ENCODE results near the gene CRTAP.

The CRTAP gene

DNA sequence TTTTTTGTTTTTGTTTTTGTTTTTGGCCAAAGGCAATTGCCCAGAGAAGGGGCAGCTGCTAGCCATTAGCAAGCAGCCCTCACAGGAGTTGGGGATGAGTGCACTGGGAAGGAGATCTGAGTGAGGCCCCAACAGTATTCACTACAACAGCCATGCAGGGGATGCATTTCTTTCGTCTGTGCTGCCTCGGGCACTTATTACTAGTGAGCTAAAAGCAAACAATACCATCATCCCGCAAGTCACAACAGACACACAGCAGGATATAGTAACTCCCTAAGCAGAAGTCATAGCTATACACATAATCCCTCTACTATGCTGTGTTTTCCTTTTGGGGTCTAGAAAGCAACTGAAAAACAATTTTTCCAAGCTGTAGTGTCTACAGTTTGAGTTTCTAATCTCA lies 27.2 kb downstream of the CRTAP start:
- no peak for DNase-seq (ENCODE audit: low spot score)
- TF ChIP-seq, protein P1, sequence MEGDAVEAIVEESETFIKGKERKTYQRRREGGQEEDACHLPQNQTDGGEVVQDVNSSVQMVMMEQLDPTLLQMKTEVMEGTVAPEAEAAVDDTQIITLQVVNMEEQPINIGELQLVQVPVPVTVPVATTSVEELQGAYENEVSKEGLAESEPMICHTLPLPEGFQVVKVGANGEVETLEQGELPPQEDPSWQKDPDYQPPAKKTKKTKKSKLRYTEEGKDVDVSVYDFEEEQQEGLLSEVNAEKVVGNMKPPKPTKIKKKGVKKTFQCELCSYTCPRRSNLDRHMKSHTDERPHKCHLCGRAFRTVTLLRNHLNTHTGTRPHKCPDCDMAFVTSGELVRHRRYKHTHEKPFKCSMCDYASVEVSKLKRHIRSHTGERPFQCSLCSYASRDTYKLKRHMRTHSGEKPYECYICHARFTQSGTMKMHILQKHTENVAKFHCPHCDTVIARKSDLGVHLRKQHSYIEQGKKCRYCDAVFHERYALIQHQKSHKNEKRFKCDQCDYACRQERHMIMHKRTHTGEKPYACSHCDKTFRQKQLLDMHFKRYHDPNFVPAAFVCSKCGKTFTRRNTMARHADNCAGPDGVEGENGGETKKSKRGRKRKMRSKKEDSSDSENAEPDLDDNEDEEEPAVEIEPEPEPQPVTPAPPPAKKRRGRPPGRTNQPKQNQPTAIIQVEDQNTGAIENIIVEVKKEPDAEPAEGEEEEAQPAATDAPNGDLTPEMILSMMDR (IDR thresholded peaks at IDR 0.05; ENCODE audit: extremely low read depth, insufficient read depth, missing control alignments), result no peak
- in situ Hi-C loops (cut with MboI; ENCODE audit: low pct_unique_long_range_greater_than_20kb, low sequenced_read_pairs, unreplicated experiment), result loop anchor here (25.0 kb wide), 1 partner anchor 646 kb away; the partner anchor contains the start of gene PDCD6IP

DNA sequence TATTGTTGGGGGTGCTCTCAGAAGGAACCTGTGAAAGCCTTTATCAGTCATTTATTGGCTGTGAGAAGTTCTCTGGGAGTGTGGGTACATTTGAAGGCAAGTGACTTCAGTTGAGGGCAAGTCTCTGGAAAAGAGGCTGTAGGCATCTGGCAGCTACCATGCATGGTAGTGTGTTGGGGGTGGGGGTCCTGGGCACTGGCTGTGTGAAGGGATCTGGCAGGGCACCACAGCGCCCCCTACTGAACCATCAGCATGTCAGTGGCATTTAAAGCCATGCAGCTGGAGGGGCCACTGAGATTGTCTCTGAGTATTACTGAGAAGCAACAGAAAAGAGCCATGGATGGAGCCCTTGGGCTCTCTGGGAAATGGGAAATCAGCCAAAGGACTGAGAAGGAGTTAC lies 30.6 kb downstream of the CRTAP start:
- DNase-seq (ENCODE audit: low spot score), result peak; percentile 34
- in situ Hi-C loops (cut with MboI; ENCODE audit: low pct_unique_long_range_greater_than_20kb, low sequenced_read_pairs, unreplicated experiment), result loop anchor here (25.0 kb wide), 1 partner anchor 643 kb away; the partner anchor contains the start of gene PDCD6IP
- TF ChIP-seq, protein P1 (IDR thresholded peaks at IDR 0.05; ENCODE audit: extremely low read depth, insufficient read depth, missing control alignments), result peak; percentile 59

DNA sequence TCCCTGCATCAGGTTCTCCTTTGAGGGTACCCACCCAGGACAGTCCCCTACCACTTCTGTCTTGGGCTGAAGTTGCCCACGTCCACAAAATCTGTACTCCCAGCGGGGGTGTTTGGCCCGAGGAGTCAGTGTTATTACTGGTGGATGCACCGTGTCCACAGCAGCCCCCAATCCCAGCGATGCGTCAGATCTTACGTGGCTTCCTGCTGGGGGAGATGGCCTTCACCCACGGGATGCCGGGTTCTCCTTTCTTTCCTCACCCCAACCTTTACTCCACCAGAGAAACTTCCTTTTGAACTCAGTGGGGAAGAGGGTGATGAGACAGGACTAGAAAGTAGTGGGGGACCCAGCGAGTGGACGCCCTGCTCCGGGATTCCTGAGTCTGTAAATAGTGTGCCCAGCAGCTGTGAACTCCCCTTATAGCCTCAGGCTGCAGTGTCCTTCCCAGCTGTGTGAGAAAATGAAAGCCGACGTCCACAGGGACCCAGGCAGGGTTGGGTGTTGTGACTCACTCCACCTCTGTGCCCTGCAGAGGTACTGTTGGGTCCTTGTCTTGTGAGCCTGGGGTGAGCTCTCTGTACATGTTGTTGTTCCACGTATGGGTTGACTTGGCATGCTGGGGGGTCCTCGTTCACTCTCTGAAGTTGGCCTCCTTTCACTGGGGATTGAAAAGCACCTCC lies 31.5 kb downstream of the CRTAP start:
- DNase-seq (ENCODE audit: low spot score), result no peak
- TF ChIP-seq, protein P1 (IDR thresholded peaks at IDR 0.05; ENCODE audit: extremely low read depth, insufficient read depth, missing control alignments), result no peak
- in situ Hi-C loops (cut with MboI; ENCODE audit: low pct_unique_long_range_greater_than_20kb, low sequenced_read_pairs, unreplicated experiment), result loop anchor here (25.0 kb wide), 1 partner anchor 642 kb away; the partner anchor contains the start of gene PDCD6IP

DNA sequence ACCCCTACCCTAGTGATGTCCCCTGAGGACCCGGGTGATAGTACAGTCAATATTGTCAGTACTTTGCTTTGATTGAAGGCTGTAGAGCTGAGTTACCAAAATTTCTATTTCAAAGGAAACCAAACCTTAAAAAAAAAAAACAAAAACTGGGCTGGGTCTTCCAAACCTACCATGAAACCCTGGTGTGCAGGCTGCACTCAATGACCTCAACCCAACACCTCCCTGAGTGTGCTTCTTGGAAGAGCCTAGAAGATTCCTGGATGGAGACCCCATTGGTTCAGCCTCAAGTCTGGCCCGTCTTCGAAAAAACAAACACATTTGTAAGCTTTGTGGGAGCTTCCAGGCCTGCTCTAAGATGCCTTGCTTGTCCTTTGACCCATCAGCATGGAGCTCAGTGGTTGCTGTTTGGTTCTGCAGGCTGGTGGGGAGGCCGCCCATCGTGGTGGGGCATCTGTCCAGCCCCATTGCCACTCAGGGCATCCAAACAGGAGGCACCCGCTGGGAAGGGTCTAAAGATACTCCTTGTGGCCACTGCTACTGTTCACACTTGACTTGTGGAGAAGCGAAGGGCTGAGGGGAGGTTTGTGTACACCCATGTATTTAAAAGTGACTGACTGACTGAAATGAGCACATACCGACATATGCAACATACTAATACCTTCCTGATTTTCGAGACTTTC lies 32.2 kb downstream of the CRTAP start:
- in situ Hi-C loops (cut with MboI; ENCODE audit: low pct_unique_long_range_greater_than_20kb, low sequenced_read_pairs, unreplicated experiment), result loop anchor here (25.0 kb wide), 1 partner anchor 641 kb away; the partner anchor contains the start of gene PDCD6IP
- DNase-seq (ENCODE audit: low spot score), result no peak
- TF ChIP-seq, protein P1 (IDR thresholded peaks at IDR 0.05; ENCODE audit: extremely low read depth, insufficient read depth, missing control alignments), result no peak

DNA sequence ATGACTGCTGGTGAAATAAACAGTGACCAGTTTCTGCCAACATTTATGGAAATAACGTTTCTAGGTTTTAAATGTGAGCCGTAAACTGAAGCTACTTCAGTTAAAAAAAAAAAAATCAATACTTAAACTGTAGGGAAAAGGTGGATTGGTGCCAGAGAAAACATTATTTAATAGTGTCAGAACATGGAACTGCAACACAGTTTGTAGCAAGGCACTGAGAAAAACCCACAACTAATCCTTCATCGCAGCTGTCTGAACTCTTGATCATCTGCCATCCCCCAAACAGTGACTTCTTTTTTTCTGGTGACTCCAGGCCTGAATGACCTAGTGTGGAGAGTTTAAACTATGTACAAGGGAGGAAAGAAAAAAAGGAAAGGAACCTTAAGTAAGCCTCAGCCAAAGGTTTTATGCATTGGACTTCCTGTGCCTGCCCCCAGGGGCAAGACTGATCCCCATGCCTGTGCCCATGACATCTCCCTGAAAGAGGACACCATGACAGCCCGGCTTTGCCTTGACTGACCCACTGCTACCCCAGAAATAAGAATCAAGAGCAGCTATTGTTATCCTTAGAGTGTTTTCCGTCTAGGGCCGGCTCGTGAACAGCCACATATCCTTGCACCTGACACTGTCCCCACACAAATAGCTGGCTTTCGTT lies 33.1 kb downstream of the CRTAP start:
- in situ Hi-C loops (cut with MboI; ENCODE audit: low pct_unique_long_range_greater_than_20kb, low sequenced_read_pairs, unreplicated experiment), result loop anchor here (25.0 kb wide), 1 partner anchor 640 kb away; the partner anchor contains the start of gene PDCD6IP
- no peak for DNase-seq (ENCODE audit: low spot score)
- TF ChIP-seq, protein P1 (IDR thresholded peaks at IDR 0.05; ENCODE audit: extremely low read depth, insufficient read depth, missing control alignments), result no peak

DNA sequence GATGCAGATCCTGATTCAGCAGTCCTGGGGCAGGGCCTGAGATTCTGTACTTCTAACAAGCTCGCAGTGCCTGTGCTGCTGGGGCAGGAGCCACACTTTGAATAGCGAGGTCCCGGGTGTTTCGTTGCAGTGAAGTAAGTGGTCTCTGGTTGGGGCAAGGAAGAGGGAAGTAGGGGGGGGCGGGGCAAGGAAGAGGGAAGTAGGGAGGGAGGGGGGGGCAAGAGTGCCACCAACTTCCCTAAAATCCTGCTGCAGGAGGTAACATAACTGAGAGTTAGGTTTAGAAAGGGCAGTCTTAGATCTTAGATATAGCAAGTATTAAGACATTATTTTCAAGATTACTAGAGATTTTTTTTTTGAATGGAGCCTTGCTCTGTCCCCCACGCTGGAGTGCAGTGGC lies 35.5 kb downstream of the CRTAP start:
- in situ Hi-C loops (cut with MboI; ENCODE audit: low pct_unique_long_range_greater_than_20kb, low sequenced_read_pairs, unreplicated experiment), result loop anchor here (25.0 kb wide), 1 partner anchor 638 kb away; the partner anchor contains the start of gene PDCD6IP
- TF ChIP-seq, protein P1 (IDR thresholded peaks at IDR 0.05; ENCODE audit: extremely low read depth, insufficient read depth, missing control alignments), result no peak
- no peak for DNase-seq (ENCODE audit: low spot score)

All from GM13977 (cell line).